NCI-H146 treated with DMSO at 0.1 percent for 48 hours (cell line): ENCODE measurements around the gene C11orf98.
"Not testable (repeated sequence)": the region's sequence is repeated elsewhere in the genome, so short reads cannot be mapped to it uniquely, and the experiment has no call there.

ENCODE experiments used
- DNase-seq: peaks from one replicate; lab custom pipeline; 2025; ENCODE audit not compliant: unreplicated experiment; lab: John Stamatoyannopoulos, UW

Gene C11orf98

GRCh38 chr11:62665075-62665598 lies at the start of gene C11orf98, which contains the start of gene CSKMT:
Gene C11orf98 (minus strand): TSS chr11:62665210. CDS start chr11:62665169, 41 bp downstream.
Gene CSKMT (plus strand): TSS chr11:62665312. CDS start chr11:62665880, 568 bp downstream.
- DNase-seq = peak; percentile 87

- DNase-seq = no peak
Measured at GRCh38 chr11:62713343-62713742, 48.3 kb upstream of the C11orf98 start.

GRCh38 chr11:62712861-62713260 lies 47.9 kb upstream of the C11orf98 start:
- no peak for DNase-seq

DNA sequence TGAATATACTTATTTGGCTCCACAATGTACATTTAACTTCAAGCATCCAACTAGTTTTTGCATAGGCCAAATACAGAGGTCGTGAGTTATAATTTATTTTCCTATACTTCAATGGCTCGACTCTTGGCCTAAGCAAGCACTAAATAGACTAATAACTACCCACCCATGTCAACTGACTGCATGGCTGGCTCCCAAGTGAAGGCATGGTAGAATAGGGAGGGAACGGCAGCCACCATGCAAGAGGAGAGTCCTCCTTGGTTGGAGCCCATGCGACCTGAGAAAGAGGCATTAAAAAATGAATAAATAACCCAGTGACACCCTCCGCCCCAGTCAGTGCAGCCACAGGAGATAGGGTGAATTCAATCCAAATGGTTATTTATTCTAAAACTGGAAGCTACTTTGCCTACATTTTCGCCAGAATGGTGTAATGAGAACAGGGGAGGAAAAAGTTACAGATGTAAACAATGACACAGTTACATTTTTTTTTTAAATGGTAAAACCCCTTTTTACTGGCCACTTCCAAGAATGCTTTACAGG lies 47.3 kb upstream of the C11orf98 start:
- no peak for DNase-seq

GRCh38 chr11:62710001-62710345 lies 45.0 kb upstream of the C11orf98 start:
- DNase-seq = no peak

- peak; percentile 97 for DNase-seq
Measured at GRCh38 chr11:62709247-62710000, 44.4 kb upstream of the C11orf98 start.

DNA sequence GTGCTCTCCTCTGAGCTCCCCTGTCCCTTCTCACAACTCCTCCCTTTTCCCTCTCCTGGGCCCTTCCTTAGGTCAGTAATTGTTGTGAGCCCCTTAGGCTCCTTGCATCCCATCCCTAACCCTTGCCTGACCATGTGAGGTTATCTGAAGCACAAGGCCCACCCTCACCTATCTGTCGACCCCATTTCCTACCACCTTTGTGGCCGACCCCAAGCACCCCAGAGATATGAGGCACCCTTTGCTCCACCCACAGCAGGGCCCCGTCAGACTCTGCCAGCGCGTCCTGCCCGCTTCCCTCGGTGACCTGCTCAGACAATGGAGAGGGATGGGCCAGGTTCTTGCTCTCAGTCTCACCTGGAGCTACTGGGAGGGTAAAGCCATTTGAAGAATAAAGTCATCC lies 43.8 kb upstream of the C11orf98 start:
- DNase-seq = peak; percentile 77

GRCh38 chr11:62708392-62708791 lies 43.4 kb upstream of the C11orf98 start:
- DNase-seq = no peak

DNA sequence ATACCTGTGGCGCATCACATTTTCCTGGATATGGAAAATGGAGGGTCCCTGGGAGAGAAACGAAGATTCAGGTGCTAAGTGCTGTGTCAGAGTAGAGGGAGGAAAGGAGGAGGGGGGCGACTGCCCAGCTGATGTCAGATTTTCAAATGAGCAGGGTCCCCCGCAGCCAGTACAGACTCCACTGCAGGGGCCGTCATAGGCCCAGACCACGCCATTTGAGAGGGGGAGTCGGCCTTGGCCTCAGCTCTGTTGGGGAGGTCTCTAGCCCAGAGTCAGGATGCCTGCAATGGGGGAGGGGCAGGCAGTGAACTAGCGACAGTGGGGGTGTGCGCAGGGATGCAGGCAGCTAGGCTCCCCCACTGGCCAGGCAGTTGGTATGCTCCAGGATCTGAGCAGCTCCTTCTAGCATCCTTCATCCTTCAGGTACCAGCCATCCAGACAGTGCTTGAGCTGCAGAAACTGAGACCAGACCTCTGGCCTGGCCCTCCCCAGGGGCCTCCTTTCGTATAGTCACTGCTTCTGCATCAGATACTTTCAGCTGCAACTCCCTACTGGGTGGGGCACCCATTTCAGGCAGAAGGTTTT lies 42.4 kb upstream of the C11orf98 start, which contains the start of the genes BSCL2 and GNG3:
TSS of gene BSCL2 (minus strand) at position 148 of the 585 bp plus-strand sequence. CDS start 229 bp downstream, outside the sequence.
TSS of gene GNG3 (plus strand) at position 400 of the 585 bp plus-strand sequence. CDS start 620 bp downstream, outside the sequence.
- no peak for DNase-seq

DNA sequence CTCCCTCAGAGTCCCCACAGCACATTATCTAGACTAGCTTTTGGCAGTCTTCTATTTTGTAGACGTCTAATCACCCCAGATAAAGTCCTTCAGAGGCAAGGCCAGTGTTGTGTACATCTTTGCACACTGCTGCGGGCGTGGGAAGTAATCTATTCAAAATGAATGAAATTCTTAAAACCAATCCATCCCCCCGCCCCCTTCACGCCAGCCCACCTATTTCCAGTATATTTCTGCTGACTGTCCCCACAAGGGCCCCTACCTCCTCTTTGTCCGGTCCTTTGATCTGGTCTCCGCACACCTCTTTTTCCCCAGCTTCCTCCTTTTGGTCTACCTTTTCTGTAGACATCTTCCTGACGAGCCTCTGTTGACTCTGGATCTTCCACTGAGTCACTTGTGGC lies 41.8 kb upstream of the C11orf98 start:
- DNase-seq = no peak

DNA sequence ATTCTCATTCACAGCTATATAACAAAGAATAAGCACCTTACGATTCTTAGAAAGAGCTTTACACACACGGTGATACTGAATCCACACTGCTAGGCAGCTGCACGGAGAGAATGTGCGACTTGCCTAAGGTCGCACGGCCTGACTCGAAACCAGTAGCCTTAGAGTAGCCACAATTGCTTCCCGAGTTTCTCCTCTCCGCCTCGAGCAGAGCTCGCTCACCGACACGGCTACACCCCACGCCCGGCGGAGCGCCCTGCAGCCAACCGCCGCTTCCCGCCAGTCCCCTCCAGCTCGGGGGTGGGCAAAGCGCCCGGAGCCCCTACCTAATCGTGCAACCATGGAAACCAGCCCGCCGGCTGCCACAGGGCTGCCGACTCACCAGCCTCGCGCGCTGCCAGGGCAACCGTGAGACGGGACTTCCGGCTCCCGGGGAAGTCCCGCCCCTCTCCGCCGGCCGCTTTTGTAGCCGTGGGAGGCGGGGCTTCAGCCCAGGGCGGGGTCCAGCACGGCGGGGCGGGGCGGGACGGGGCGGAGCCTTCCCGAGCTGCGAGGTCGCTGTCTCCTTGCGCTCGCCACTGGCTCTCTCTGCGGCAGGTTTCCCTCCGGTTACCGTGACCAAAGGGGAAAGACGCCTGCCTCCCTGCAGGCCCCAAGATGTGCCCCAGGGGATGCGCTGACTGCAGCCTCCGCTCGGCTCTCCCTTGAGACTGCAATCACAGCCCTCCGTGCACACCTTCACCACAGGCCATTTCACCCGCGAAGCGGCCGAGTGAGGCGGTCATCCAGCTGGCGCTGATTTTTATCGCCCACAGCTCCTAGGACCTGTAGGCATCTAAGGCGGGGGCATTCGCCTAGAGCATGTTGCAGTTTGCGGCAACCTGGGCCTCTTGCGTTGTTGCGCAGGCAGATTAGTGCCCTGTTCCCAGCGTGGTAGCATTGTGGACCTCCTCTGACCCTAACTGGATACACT lies 41.2 kb upstream of the C11orf98 start:
- DNase-seq = peak; percentile 89

DNA sequence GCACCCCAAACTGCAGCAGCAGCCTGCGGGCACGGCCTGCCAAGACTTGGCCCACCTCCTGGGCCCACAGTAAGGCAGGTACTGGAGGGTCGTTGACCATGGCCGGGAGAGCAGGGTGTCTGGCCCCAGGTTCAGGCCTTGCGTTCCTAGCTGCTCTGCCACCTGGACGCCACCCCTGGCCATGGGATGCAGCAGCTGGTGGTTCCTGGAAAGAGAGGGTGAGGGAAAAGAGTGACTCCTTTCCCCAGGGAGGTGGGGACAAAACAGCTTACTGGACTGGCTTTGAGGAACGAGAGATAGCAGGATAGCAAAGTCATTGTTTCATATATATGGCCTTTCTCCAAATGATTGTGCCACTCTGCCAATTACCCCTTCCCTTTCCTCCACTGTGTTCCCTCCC lies 40.4 kb upstream of the C11orf98 start:
- peak; percentile 37 for DNase-seq

- DNase-seq = not testable (repeated sequence)
Measured at GRCh38 chr11:62703921-62704320, 38.9 kb upstream of the C11orf98 start.

DNA sequence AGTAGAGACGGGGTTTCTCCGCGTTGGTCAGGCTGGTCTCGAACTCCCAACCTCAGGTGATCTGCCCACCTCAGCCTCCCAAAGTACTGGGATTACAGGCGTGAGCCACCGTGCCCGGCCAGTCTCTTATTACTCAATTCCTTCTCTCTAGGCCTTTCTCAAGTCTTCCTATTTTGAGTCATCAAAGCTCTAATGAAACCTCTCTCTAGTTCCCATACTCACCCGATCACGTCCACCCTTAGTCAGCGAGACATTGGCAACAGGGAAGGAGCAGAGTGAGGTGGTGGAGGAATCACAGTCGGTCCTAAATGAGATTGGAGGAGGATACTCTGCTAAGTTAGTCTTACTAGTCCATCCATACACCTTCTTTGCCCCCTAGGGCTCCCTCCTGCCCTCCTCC lies 37.2 kb upstream of the C11orf98 start:
- no peak for DNase-seq

DNA sequence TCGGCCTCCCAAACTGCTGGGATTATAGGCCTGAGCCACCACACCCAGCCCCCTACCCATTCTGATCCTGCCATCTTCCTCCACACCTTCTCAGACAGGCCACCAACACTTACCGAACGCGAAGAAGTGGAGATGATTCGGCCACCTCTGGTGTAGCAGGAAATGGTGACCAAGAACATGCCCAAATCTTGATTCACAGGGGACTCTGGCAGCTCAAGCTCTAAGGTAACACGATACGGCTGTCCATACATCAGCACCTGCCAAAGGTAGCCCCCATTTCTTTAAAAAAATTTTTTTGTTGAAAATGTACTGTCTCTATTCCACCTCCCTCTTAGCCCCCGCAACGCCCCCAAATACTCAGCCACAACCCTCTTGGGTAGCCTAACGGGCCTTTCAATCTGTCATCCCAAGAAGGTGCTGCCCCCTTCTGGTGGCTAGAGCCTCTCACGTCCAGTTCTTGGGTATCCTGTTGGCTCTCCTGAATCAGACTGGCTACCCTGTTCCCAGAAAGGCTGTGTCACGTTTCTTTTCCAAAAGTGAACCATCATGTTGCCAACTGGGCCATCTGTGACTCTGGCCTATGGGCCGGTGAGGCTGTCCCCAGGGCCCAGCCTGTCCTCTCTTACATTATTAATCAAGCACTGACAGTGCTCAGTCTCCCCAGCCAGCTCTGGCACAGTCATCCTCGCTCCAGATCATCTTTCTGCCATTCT lies 29.6 kb upstream of the C11orf98 start:
- peak; percentile 25 for DNase-seq

DNA sequence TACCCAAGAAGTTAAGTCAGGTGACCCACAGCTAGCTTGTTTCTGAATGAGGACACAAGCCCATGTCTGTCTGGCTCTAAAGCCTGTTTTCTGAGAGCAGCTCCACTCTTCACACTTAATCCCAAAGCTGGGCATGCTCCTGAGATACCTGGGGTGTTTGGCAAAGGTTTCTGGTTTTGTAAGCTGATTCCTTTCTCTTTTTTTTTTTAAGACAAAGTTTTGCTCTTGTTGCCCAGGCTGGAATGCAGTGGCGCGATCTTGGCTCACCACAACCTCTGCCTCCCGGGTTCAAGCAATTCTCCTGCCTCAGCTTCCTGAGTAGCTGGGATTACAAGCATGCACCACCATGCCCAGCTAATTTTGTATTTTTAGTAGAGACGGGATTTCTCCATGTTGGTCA lies 28.6 kb upstream of the C11orf98 start:
- DNase-seq = not testable (repeated sequence)

GRCh38 chr11:62689421-62690183 lies 24.6 kb upstream of the C11orf98 start, which contains the start of gene LRRN4CL:
Gene LRRN4CL (minus strand): TSS chr11:62689530. CDS start chr11:62688508, 1,022 bp downstream.
- DNase-seq = no peak

GRCh38 chr11:62688491-62688890 lies 23.5 kb upstream of the C11orf98 start:
- no peak for DNase-seq
